Nephron progenitor cell (in vitro differentiated cells): ENCODE data around the gene HSP90AA1.
"Not testable (repeated sequence)": the region's sequence is repeated elsewhere in the genome, so short reads cannot be mapped to it uniquely, and the experiment has no call there.

Source experiments
- DNase-seq: peaks from one replicate; pipeline ENCODE4 v3.0.0; 2021
- H3K27ac Mint-ChIP-seq: 2 replicates; pipeline ENCODE4 v1.8.0; 2021; ENCODE audit warnings: mild to moderate bottlenecking, moderate library complexity, mixed read lengths
- H3K27me3 Mint-ChIP-seq: 2 replicates; pipeline ENCODE4 v1.8.0; 2021; ENCODE audit warnings: mild to moderate bottlenecking, low read depth, mixed read lengths; ENCODE audit not compliant: poor library complexity
- H3K36me3 Mint-ChIP-seq: 2 replicates; pipeline ENCODE4 v1.8.0; 2021; ENCODE audit warnings: low read depth, mixed read lengths
- H3K4me1 Mint-ChIP-seq: 2 replicates; pipeline ENCODE4 v1.8.0; 2021; ENCODE audit warnings: mixed read lengths
- H3K4me3 Mint-ChIP-seq: 2 replicates; pipeline ENCODE4 v1.8.0; 2021; ENCODE audit warnings: mild to moderate bottlenecking, moderate library complexity, mixed read lengths
- H3K9me3 Mint-ChIP-seq: 2 replicates; pipeline ENCODE4 v1.8.0; 2021; ENCODE audit warnings: mild to moderate bottlenecking, moderate library complexity, mixed read lengths
- CTCF ChIP-seq: fragments of 200-600 bp; sonication (generic); IDR thresholded peaks from 2 replicates; pipeline ENCODE4 v1.5.0; 2021; ENCODE audit warnings: antibody characterized with exemption

The HSP90AA1 gene

GRCh38 chr14:102081231-102082080 lies 5.4 kb downstream of the HSP90AA1 start:
- DNase-seq = no peak
- no peaks in the 10 kb centered on the region for H3K9me3 Mint-ChIP-seq
- H3K4me3 Mint-ChIP-seq = no peak overlapping the region
- H3K4me1 Mint-ChIP-seq = peaks cover 46% of the 10 kb centered on the region
- H3K36me3 Mint-ChIP-seq = peaks cover 93% of the 10 kb centered on the region
- H3K27me3 Mint-ChIP-seq = no peaks in the 10 kb centered on the region
- H3K27ac Mint-ChIP-seq = peak overlapping the region; percentile 19
- TF ChIP-seq CTCF = no peak

GRCh38 chr14:102080183-102081080 lies 6.4 kb downstream of the HSP90AA1 start:
- DNase-seq = no peak
- Mint-ChIP-seq H3K36me3 (peaks cover 83% of the 10 kb centered on the region), H3K4me1 (peaks cover 37% of the 10 kb centered on the region), H3K27ac (peak overlapping the region; percentile 19), H3K9me3 (no peaks in the 10 kb centered on the region), H3K27me3 (no peaks in the 10 kb centered on the region), H3K4me3 (no peak overlapping the region)
- no peak for TF ChIP-seq CTCF

- TF ChIP-seq CTCF = no peak
- peaks cover 29% of the 10 kb centered on the region for H3K4me1 Mint-ChIP-seq
- no peak for DNase-seq
- peak overlapping the region; percentile 82 for H3K27ac Mint-ChIP-seq
- H3K27me3 Mint-ChIP-seq = no peaks in the 10 kb centered on the region
- peaks cover 77% of the 10 kb centered on the region for H3K36me3 Mint-ChIP-seq
- H3K4me3 Mint-ChIP-seq = no peak overlapping the region
- H3K9me3 Mint-ChIP-seq = no peaks in the 10 kb centered on the region
These were observed 7.2 kb downstream of the HSP90AA1 start for GRCh38 chr14:102079700-102079979.

GRCh38 chr14:102078831-102079699 lies 7.8 kb downstream of the HSP90AA1 start:
- H3K27ac Mint-ChIP-seq = peak overlapping the region; percentile 82
- H3K27me3 Mint-ChIP-seq = no peaks in the 10 kb centered on the region
- no peak for TF ChIP-seq CTCF
- H3K4me3 Mint-ChIP-seq = no peak overlapping the region
- peaks cover 23% of the 10 kb centered on the region for H3K4me1 Mint-ChIP-seq
- H3K9me3 Mint-ChIP-seq = peaks cover 5% of the 10 kb centered on the region
- H3K36me3 Mint-ChIP-seq = peaks cover 77% of the 10 kb centered on the region
- DNase-seq = no peak

GRCh38 chr14:102078361-102078791 lies 8.5 kb downstream of the HSP90AA1 start:
- H3K9me3 Mint-ChIP-seq, DNase-seq, H3K27me3 Mint-ChIP-seq, H3K4me3 Mint-ChIP-seq: not testable (repeated sequence)
- Mint-ChIP-seq H3K36me3 (peaks cover 71% of the 10 kb centered on the region), H3K4me1 (peaks cover 16% of the 10 kb centered on the region), H3K27ac (peak overlapping the region; percentile 55)

- Mint-ChIP-seq H3K4me3 (no peak overlapping the region), H3K36me3 (peaks cover 63% of the 10 kb centered on the region), H3K4me1 (peaks cover 8% of the 10 kb centered on the region), H3K27ac (peak overlapping the region; percentile 69), H3K9me3 (peaks cover 10% of the 10 kb centered on the region), H3K27me3 (no peaks in the 10 kb centered on the region)
- no peak for TF ChIP-seq CTCF
- DNase-seq = no peak
These were observed 9.5 kb downstream of the HSP90AA1 start for GRCh38 chr14:102077382-102077709.
